Ascending aorta (tissue), 2 donors: ENCODE measurements around the gene CLEC10A. TPM values are rescaled to one million over a fixed set of nuclear protein-coding genes. Genes with fewer than 3 reads are reported as not detected.

Experiments
- DNase-seq, 2 donors: peaks; one replicate each; pipeline ENCODE4 v3.0.0-alpha.2; 2019; ENCODE audit warnings: low spot score in 2 of 2
- H3K27ac ChIP-seq, 2 donors: fragments of 200-600 bp; sonication (generic); one replicate each; pipeline ENCODE4 v1.5.1; 2016 to 2017; ENCODE audit warnings: mild to moderate bottlenecking in 1 of 2
- H3K27me3 ChIP-seq: fragments of 200-600 bp; sonication (generic); one replicate; pipeline ENCODE4 v1.5.1; 2017
- H3K36me3 ChIP-seq, 2 donors: fragments of 200-600 bp; sonication (generic); one replicate each; pipeline ENCODE4 v1.5.1; 2016
- H3K4me1 ChIP-seq, 2 donors: fragments of 200-600 bp; sonication (generic); one replicate each; pipeline ENCODE4 v1.5.1; 2016 to 2017; ENCODE audit warnings: mild to moderate bottlenecking in 1 of 2
- H3K4me3 ChIP-seq, 2 donors: fragments of 200-600 bp; sonication (generic); one replicate each; pipeline ENCODE4 v1.5.1; 2016 to 2017; ENCODE audit warnings: mild to moderate bottlenecking in 1 of 2
- H3K9me3 ChIP-seq, 2 donors: fragments of 200-600 bp; sonication (generic); one replicate each; pipeline ENCODE4 v1.5.1; 2016
- CTCF ChIP-seq, 3 experiments: fragments of 200-600 bp in 2 of 3; fragments of 450-650 bp in 1 of 3; sonication (generic) in 2 of 3; IDR thresholded peaks; one replicate each; pipeline ENCODE4 v1.5.1; 2016 to 2019; ENCODE audit warnings: antibody characterized with exemption in 3 of 3, mild to moderate bottlenecking in 1 of 3, moderate library complexity in 1 of 3
- intact Hi-C: fragments of 100-400 bp; cut with DNase I; formaldehyde crosslinking; loops from one replicate; pipeline ENCODE4 v1.15.1; 2023
- total RNA-seq: library from RNA; depleted of rRNA; stranded (reverse); fragments of >200 nt; gene quantifications from one replicate; pipeline ENCODE4 v1.1.0, GENCODE V29; 2016

The CLEC10A gene
- total RNA-seq, 1 donor from 2014 or later: 29.8 TPM

GRCh38 chr17:7025245-7025644, 54.8 kb downstream of the CLEC10A start:
- Histone ChIP-seq H3K27ac (no peak overlapping the region), H3K36me3 (no peaks in the 10 kb centered on the region), H3K4me1 (peaks cover 0 to 15% of the 10 kb centered on the region in 2 donors), H3K9me3 (no peaks in the 10 kb centered on the region), H3K4me3 (no peak overlapping the region), H3K27me3 (peaks cover 14% of the 10 kb centered on the region)
- DNase-seq: no peak
- intact Hi-C loops: no loop called here
- no peak for TF ChIP-seq CTCF (IDR thresholded peaks at IDR 0.05)

Other genes with a start within 250 kb of the CLEC10A start
- gene TEKT1, start 248.5 kb downstream of the CLEC10A start, total RNA-seq: not detected
- not detected for gene ALOX12, start 84.2 kb downstream of the CLEC10A start, total RNA-seq
- gene RNASEK, start 67.6 kb downstream of the CLEC10A start, total RNA-seq: 156 TPM
- 16.4 TPM for gene BCL6B, start 57.2 kb downstream of the CLEC10A start, total RNA-seq
- gene SLC16A13, start 44.2 kb downstream of the CLEC10A start, total RNA-seq: 1.5 TPM
- not detected for gene SLC16A11, start 36.2 kb downstream of the CLEC10A start, total RNA-seq
- gene ASGR2, start 34.6 kb upstream of the CLEC10A start, total RNA-seq: not detected
- 3.9 TPM for gene ASGR1, start 99.1 kb upstream of the CLEC10A start, total RNA-seq
- 34.9 TPM for gene DLG4, start 139.6 kb upstream of the CLEC10A start, total RNA-seq
- gene ACADVL, start 139.7 kb upstream of the CLEC10A start, total RNA-seq: 1,048 TPM
- 17.2 TPM for gene DVL2, start 154.3 kb upstream of the CLEC10A start, total RNA-seq
- 13.3 TPM for gene PHF23, start 159.2 kb upstream of the CLEC10A start, total RNA-seq
- 422 TPM for gene GABARAP, start 162.2 kb upstream of the CLEC10A start, total RNA-seq
- gene CTDNEP1, start 171.5 kb upstream of the CLEC10A start, total RNA-seq: 81.4 TPM
- 106 TPM for gene ELP5, start 172.0 kb upstream of the CLEC10A start, total RNA-seq
- gene CLDN7, start 182.2 kb upstream of the CLEC10A start, total RNA-seq: not detected
- 4.9 TPM for gene SLC2A4, start 201.5 kb upstream of the CLEC10A start, total RNA-seq
- not detected for gene YBX2, start 214.4 kb upstream of the CLEC10A start, total RNA-seq
- 248 TPM for gene EIF5A, start 227.4 kb upstream of the CLEC10A start, total RNA-seq
- gene GPS2, start 235.1 kb upstream of the CLEC10A start, total RNA-seq: 52.4 TPM
- gene NEURL4, start 249.1 kb upstream of the CLEC10A start, total RNA-seq: 22.0 TPM